GM23248 (cell line): ENCODE results near the gene ASH1L. TPM values are rescaled to one million over a fixed set of nuclear protein-coding genes. Genes with fewer than 3 reads are reported as not detected.
"Not testable (repeated sequence)": the region's sequence is repeated elsewhere in the genome, so short reads cannot be mapped to it uniquely, and the experiment has no call there.

Source experiments
- DNase-seq: peaks from one replicate; pipeline ENCODE4 v3.0.0-alpha.2; 2015
- H2AFZ ChIP-seq: fragments of 200-600 bp; sonication (generic); 2 replicates; pipeline ENCODE4 v1.6.1; 2016; ENCODE audit warnings: antibody characterized with exemption
- H3F3A ChIP-seq: fragments of 200-600 bp; sonication (generic); 2 replicates; pipeline ENCODE4 v1.6.1; 2016; ENCODE audit warnings: mild to moderate bottlenecking, antibody characterized with exemption, mixed run types; ENCODE audit not compliant: insufficient read depth
- H3K27ac ChIP-seq: fragments of 200-600 bp; sonication (generic); 2 replicates; pipeline ENCODE4 v1.5.1; 2016; ENCODE audit warnings: mild to moderate bottlenecking
- H3K27me3 ChIP-seq: fragments of 200-600 bp; sonication (generic); replicated peaks from 2 replicates; pipeline ENCODE4 v1.6.1; 2016; ENCODE audit warnings: mild to moderate bottlenecking; ENCODE audit not compliant: insufficient read depth
- H3K36me3 ChIP-seq: fragments of 200-600 bp; sonication (generic); 2 replicates; pipeline ENCODE4 v1.6.1; 2016; ENCODE audit warnings: low read depth, mild to moderate bottlenecking
- H3K4me1 ChIP-seq: fragments of 200-600 bp; sonication (generic); 2 replicates; pipeline ENCODE4 v1.6.1; 2016; ENCODE audit warnings: mild to moderate bottlenecking; ENCODE audit not compliant: insufficient read depth
- H3K4me2 ChIP-seq: fragments of 200-600 bp; sonication (generic); one replicate; pipeline ENCODE4 v1.6.1; 2016; ENCODE audit warnings: mild to moderate bottlenecking; ENCODE audit not compliant: unreplicated experiment
- H3K4me3 ChIP-seq: fragments of 200-600 bp; sonication (generic); 2 replicates; pipeline ENCODE4 v1.5.1; 2016; ENCODE audit warnings: mild to moderate bottlenecking
- H3K79me2 ChIP-seq: fragments of 200-600 bp; sonication (generic); 2 replicates; pipeline ENCODE4 v1.6.1; 2016; ENCODE audit warnings: mild to moderate bottlenecking; ENCODE audit not compliant: insufficient read depth
- H3K9ac ChIP-seq: fragments of 200-600 bp; sonication (generic); 2 replicates; pipeline ENCODE4 v1.6.1; 2016; ENCODE audit warnings: mild to moderate bottlenecking
- H3K9me2 ChIP-seq: fragments of 200-600 bp; sonication (generic); 2 replicates; pipeline ENCODE4 v1.6.1; 2016; ENCODE audit warnings: mixed run types, mild to moderate bottlenecking, moderate library complexity; ENCODE audit not compliant: insufficient read depth
- H3K9me3 ChIP-seq: fragments of 200-600 bp; sonication (generic); one replicate; pipeline ENCODE4 v1.6.1; 2017; ENCODE audit warnings: low read depth
- H4K20me1 ChIP-seq: fragments of 200-600 bp; sonication (generic); 2 replicates; pipeline ENCODE4 v1.6.0; 2016; ENCODE audit not compliant: insufficient read depth
- EZH2 ChIP-seq: fragments of 200-600 bp; sonication (generic); IDR thresholded peaks from 2 replicates; pipeline ENCODE4 v1.6.1; 2018; ENCODE audit warnings: antibody characterized with exemption, mild to moderate bottlenecking; ENCODE audit not compliant: insufficient read depth, poor library complexity, severe bottlenecking
- EZH2phosphoT487 ChIP-seq: fragments of 200-600 bp; sonication (generic); IDR thresholded peaks from 2 replicates; pipeline ENCODE4 v1.6.1; 2018; ENCODE audit warnings: antibody characterized with exemption, moderate library complexity, mild to moderate bottlenecking, low read depth; ENCODE audit not compliant: insufficient read depth
- WGBS, 2 experiments: methylation state at CpG; one replicate each; pipeline ENCODE4 v1.1.6; 2015 to 2017; ENCODE audit warnings: low lambda C conversion rate in 2 of 2, low coverage in 1 of 2; ENCODE audit errors: missing lambda C conversion rate in 2 of 2; 5-methylcytosine and 5-hydroxymethylcytosine counted together
- in situ Hi-C: fragments of 300-500 bp; cut with MboI; formaldehyde crosslinking; loops from 2 replicates; pipeline ENCODE4 v1.15.0; 2020
- polyA plus RNA-seq: library from polyadenylated mRNA; unstranded; fragments of >200 nt; fragmentation: Nextera tagmentation; extraction: Ambion mirVana; gene quantifications from 2 replicates; pipeline ENCODE4 v1.2.1, GENCODE V29; 2016
- total RNA-seq: library from RNA; depleted of rRNA; stranded (reverse); fragments of >200 nt; shearing (Covaris generic); gene quantifications from 2 replicates; pipeline ENCODE4 v1.2.3, GENCODE V29; 2014

Gene ASH1L
- total and polyA plus RNA-seq, 2 experiments from 2014 or later: 15.2 to 18.2 TPM

DNA sequence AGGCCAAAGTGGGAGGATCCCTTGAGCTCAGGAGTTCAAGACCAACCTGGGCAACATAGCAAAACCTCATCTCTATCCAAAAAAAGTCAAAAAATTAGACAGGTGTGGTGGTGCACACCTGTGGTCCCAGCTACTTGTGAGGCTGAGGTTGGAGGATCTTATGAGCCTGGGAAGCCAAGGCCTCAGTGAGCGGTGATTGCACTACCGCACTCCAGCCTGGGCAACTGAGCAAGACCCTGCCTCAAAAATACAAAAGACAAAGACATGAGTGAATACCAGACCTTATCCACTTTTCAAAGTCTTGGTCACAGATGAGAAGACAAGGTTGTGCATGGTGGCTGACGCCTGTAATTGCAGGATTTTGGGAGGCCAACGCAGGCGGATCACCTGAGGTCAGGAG lies 34.3 kb upstream of the ASH1L start:
- WGBS, 2 experiments: 98 to 99% methylated on average over 5 of the region's 5 CpGs
- H3K9ac ChIP-seq: no peak overlapping the region
- H4K20me1 ChIP-seq: no peaks in the 10 kb centered on the region
- no peak overlapping the region for H3K4me2 ChIP-seq
- H3K4me1 ChIP-seq: peaks cover 6% of the 10 kb centered on the region
- no peaks in the 10 kb centered on the region for H3K27me3 ChIP-seq
- no peaks in the 10 kb centered on the region for H3K79me2 ChIP-seq
- H3K27ac ChIP-seq: no peak overlapping the region
- DNase-seq: no peak
- H2AFZ ChIP-seq: no peak overlapping the region
- H3K9me3 ChIP-seq: no peaks in the 10 kb centered on the region
- TF ChIP-seq EZH2 (no peak), EZH2phosphoT487 (no peak)
- in situ Hi-C loops: no loop called here
- H3K9me2 ChIP-seq: no peaks in the 10 kb centered on the region
- no peak overlapping the region for H3K4me3 ChIP-seq
- H3K36me3 ChIP-seq: no peaks in the 10 kb centered on the region
- peaks cover 11% of the 10 kb centered on the region; the same call in 1 of the 2 replicates for H3F3A ChIP-seq

GRCh38 chr1:155595877-155596474 lies 33.4 kb upstream of the ASH1L start:
- in situ Hi-C loops, H3K4me3 ChIP-seq, H3K36me3 ChIP-seq, H3K27ac ChIP-seq, H3K4me1 ChIP-seq, H3K79me2 ChIP-seq, H3K9me2 ChIP-seq, H2AFZ ChIP-seq, H3K9ac ChIP-seq, H3K27me3 ChIP-seq, DNase-seq, H3K4me2 ChIP-seq, H4K20me1 ChIP-seq, H3K9me3 ChIP-seq: not testable (repeated sequence)
- WGBS, 2 experiments: 56 to 62% methylated on average over 3 of the region's 3 CpGs
- H3F3A ChIP-seq: peaks cover 11% of the 10 kb centered on the region; the same call in 1 of the 2 replicates

- Histone ChIP-seq H3K4me1 (no peaks in the 10 kb centered on the region), H3K9me2 (no peaks in the 10 kb centered on the region), H3K4me2 (no peak overlapping the region), H4K20me1 (no peaks in the 10 kb centered on the region), H2AFZ (peak overlapping the region; percentile 32; the same call in 1 of the 2 replicates), H3K4me3 (no peak overlapping the region), H3K27ac (no peak overlapping the region), H3K27me3 (no peaks in the 10 kb centered on the region), H3F3A (no peaks in the 10 kb centered on the region), H3K9ac (no peak overlapping the region), H3K36me3 (no peaks in the 10 kb centered on the region), H3K79me2 (no peaks in the 10 kb centered on the region), H3K9me3 (no peaks in the 10 kb centered on the region)
- 27 to 37% methylated on average over 5 to 6 of the region's 6 CpGs for WGBS, 2 experiments
- TF ChIP-seq EZH2: no peak
- no peak for TF ChIP-seq EZH2phosphoT487
- DNase-seq: peak; percentile 79
- in situ Hi-C loops: no loop called here
Measured at GRCh38 chr1:155591770-155592169, 29.2 kb upstream of the ASH1L start.

DNA sequence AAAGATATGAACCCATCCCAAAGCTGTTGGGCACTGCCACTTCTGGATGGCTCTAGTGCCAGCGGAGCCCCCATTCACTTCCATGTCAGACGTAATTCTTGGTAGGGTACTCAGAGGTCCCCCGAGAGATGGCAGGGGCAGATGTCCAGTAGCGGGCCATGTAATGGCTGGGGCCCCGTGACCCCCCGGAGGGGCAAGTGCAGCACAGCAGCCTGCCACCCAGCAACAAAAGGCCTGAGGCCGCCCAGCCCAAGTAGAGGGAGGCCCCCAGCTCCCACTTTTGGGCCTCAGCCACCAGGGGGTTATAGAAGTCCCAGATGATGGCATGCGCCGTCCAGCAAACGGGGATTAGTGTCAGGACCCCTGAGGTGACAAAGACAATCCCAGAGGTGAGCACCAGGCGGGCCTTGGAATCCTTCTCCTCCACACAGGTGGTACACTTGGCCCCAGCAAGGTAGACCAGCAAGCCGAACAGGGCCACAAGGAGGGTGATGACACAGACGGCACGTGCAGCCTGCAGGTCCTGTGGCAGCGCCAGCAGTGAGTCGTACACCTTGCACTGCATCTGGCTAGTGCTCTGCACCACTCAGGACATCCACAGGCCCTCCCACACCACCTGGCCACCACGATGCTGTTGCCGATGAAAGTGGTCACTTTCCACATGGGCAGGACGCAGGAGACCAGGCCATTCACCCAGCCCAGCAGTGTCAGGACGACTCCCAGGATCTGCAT lies 28.1 kb upstream of the ASH1L start:
- H4K20me1 ChIP-seq, H3K4me3 ChIP-seq, H3K27me3 ChIP-seq, H3K4me1 ChIP-seq, H3K9me3 ChIP-seq, H3K27ac ChIP-seq, DNase-seq, H3K9ac ChIP-seq, in situ Hi-C loops, H3K9me2 ChIP-seq, H3K4me2 ChIP-seq, H3F3A ChIP-seq, H3K36me3 ChIP-seq, H2AFZ ChIP-seq, H3K79me2 ChIP-seq: not testable (repeated sequence)
- WGBS, 2 experiments: 91% methylated on average over 20 of the region's 20 CpGs

GRCh38 chr1:155589282-155589681 lies 26.7 kb upstream of the ASH1L start:
- peak; percentile 46 for DNase-seq
- H3F3A ChIP-seq, H3K4me2 ChIP-seq, H3K27me3 ChIP-seq, H2AFZ ChIP-seq, H3K79me2 ChIP-seq, H3K9me2 ChIP-seq, H3K36me3 ChIP-seq, H3K4me3 ChIP-seq, H3K9me3 ChIP-seq, H4K20me1 ChIP-seq, H3K4me1 ChIP-seq, H3K9ac ChIP-seq, in situ Hi-C loops: not testable (repeated sequence)
- WGBS, 2 experiments: 50 to 75% methylated on average over 3 of the region's 3 CpGs
- 0 out of 2 replicates have a peak overlapping the region, but pooled peaks have one; percentile 33 for H3K27ac ChIP-seq

DNA sequence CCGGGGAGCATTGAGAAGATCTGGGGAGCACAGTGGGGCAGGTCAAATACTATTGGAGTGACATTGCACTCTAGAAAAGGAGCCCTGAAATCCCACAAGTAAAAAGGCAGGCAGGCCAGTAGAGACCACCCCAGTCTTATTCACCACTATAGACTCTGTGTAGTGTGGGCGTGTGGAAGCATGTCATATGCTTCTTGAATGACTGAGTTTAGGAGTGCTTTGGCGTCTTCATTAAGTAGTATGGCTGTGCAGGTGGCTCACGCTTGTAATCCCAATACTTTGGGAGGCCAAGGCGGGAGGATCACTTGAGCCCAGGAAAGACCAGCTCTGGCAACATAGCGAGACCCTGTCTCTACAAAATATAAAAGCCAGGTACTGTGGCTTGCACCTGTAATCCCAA lies 21.2 kb upstream of the ASH1L start:
- H4K20me1 ChIP-seq: not testable (repeated sequence)

DNA sequence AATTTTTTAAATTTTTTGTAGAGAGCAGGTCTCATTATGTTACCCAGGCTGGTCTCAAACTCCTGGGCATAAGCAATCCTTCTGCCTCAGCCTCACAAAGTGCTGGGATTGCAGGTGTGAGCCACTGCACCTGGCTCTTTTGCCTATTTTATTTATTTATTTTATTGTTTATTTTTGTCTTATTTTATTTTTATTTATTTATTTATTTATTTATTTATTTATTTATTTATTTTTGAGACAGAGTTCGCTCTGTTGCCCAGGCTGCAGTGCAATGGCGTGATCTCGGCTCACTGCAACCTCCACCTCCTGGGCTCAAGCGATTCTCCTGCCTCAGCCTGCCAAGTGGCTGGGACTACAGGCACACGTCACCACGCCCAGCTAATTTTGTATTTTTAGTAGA lies 13.0 kb upstream of the ASH1L start:
- H3K27me3 ChIP-seq, in situ Hi-C loops, H3K9me2 ChIP-seq, H3K9me3 ChIP-seq, H3K9ac ChIP-seq, DNase-seq, H3K4me1 ChIP-seq, H3K4me3 ChIP-seq, H3K27ac ChIP-seq, H2AFZ ChIP-seq, H3K36me3 ChIP-seq, H3F3A ChIP-seq, H3K4me2 ChIP-seq, H4K20me1 ChIP-seq: not testable (repeated sequence)
- H3K79me2 ChIP-seq: peaks cover 38% of the 10 kb centered on the region
- WGBS, 2 experiments: 98 to 99% methylated on average over 6 of the region's 6 CpGs

More for the DNA sequence above, 21.2 kb upstream of the ASH1L start:
- H3K36me3 ChIP-seq, H2AFZ ChIP-seq, H3K9ac ChIP-seq, H3K79me2 ChIP-seq, H3K9me2 ChIP-seq, in situ Hi-C loops, H3K27ac ChIP-seq, DNase-seq, H3K27me3 ChIP-seq, H3K4me2 ChIP-seq, H3K9me3 ChIP-seq, H3F3A ChIP-seq, H3K4me3 ChIP-seq, H3K4me1 ChIP-seq: not testable (repeated sequence)
- WGBS, 2 experiments: 95 to 96% methylated on average over 6 of the region's 6 CpGs
